ENCODE results near the gene AGBL1.

DNA sequence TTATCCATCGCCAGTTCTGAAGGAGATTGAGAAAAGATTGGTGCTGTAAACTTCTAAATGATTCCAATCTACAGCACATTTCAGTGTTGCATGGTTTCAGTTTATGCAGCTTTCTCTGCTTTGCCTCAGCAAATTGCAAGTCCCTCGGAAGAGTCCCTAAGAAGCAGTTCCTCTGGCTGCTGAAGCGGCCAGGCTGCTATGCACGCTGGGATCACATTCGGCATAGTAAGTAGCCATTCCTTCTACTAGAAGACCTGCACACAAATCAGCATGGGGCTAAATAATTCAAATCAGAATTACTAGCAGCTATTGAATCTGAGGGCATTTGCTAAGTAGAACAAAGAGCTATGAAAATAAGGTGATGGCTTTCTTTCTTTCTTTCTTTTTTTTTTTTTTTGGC is 769.5 kb downstream of the AGBL1 start:
- no peak for TF ChIP-seq POLR2A (IDR thresholded peaks at IDR 0.05; ENCODE audit: low read depth, low read length)
- TF ChIP-seq POLR2AphosphoS5 (IDR thresholded peaks at IDR 0.05; ENCODE audit: low read depth, low read length): no peak

All from GM12892 (cell line).